ENCODE data around the gene NPRL2. TPM values are rescaled to one million over a fixed set of nuclear protein-coding genes. Genes with fewer than 3 reads are reported as not detected.

NPRL2 gene
- total and polyA plus RNA-seq, 2 of the 13 experiments (the other 11 are each of a cell fraction or from before 2014, with no cell fraction given), result 30.6 to 51.4 TPM

DNA sequence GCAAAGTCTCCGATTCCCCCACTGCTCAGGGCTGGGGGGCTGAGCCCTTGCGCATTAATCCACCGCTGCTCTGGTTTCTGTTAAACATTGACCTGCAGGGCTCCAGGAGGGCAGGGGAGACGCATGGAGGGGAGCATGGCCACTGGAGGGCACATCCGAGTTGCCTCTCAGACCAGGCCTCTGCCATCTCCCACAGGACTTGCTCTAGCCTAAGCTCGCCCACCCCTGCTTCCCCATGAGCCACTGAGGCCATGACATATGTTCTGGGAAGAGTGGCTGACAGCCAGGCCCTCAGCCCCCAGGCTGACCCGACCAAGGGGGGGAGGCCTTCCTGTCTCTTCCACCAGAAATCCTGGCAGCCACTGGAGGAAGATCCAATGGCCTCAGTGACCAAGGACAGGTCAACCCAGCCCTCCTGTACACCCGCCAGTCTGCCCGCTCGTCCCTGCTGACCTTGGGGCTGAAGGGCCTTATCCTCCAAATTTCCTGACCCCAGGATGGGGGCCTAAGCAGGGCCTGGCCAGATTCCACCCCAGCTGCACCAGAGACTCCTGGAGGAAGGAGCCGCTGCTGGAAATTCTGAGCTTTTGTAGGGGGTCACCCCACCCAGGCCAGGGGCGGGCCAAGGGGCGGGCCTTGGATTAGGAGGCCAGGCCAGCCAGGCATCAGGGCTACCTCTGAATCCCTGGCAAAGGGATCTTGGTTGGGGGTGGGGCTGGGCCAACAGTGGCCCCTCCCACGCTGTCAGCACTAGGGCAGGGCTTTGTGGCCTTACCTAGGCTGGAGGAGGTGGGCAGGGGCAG is 47.4 kb downstream of the NPRL2 start, which contains the start of gene HYAL1 (continued):
- TF ChIP-seq, protein P1, sequence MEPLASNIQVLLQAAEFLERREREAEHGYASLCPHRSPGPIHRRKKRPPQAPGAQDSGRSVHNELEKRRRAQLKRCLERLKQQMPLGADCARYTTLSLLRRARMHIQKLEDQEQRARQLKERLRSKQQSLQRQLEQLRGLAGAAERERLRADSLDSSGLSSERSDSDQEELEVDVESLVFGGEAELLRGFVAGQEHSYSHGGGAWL (CRISPR knock-in tag; IDR thresholded peaks at IDR 0.05), result peak; percentile 88
- TF ChIP-seq, protein P2, sequence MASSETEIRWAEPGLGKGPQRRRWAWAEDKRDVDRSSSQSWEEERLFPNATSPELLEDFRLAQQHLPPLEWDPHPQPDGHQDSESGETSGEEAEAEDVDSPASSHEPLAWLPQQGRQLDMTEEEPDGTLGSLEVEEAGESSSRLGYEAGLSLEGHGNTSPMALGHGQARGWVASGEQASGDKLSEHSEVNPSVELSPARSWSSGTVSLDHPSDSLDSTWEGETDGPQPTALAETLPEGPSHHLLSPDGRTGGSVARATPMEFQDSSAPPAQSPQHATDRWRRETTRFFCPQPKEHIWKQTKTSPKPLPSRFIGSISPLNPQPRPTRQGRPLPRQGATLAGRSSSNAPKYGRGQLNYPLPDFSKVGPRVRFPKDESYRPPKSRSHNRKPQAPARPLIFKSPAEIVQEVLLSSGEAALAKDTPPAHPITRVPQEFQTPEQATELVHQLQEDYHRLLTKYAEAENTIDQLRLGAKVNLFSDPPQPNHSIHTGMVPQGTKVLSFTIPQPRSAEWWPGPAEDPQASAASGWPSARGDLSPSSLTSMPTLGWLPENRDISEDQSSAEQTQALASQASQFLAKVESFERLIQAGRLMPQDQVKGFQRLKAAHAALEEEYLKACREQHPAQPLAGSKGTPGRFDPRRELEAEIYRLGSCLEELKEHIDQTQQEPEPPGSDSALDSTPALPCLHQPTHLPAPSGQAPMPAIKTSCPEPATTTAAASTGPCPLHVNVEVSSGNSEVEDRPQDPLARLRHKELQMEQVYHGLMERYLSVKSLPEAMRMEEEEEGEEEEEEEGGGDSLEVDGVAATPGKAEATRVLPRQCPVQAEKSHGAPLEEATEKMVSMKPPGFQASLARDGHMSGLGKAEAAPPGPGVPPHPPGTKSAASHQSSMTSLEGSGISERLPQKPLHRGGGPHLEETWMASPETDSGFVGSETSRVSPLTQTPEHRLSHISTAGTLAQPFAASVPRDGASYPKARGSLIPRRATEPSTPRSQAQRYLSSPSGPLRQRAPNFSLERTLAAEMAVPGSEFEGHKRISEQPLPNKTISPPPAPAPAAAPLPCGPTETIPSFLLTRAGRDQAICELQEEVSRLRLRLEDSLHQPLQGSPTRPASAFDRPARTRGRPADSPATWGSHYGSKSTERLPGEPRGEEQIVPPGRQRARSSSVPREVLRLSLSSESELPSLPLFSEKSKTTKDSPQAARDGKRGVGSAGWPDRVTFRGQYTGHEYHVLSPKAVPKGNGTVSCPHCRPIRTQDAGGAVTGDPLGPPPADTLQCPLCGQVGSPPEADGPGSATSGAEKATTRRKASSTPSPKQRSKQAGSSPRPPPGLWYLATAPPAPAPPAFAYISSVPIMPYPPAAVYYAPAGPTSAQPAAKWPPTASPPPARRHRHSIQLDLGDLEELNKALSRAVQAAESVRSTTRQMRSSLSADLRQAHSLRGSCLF (CRISPR knock-in tag; IDR thresholded peaks at IDR 0.05; ENCODE audit: borderline replicate concordance), result no peak
- TF ChIP-seq ZSCAN20 (CRISPR knock-in tag; IDR thresholded peaks at IDR 0.05; ENCODE audit: borderline replicate concordance) (no peak; the same call in 1 of the 2 replicates), NFATC3 (CRISPR knock-in tag; IDR thresholded peaks at IDR 0.05) (no peak), FOSL1 (CRISPR knock-in tag; IDR thresholded peaks at IDR 0.05; ENCODE audit: borderline replicate concordance) (no peak), ELF3 (CRISPR knock-in tag; IDR thresholded peaks at IDR 0.05) (peak; percentile 42; the same call in 1 of the 2 replicates), TAF15 (IDR thresholded peaks at IDR 0.05; ENCODE audit: low read depth, low read length, poor library complexity, severe bottlenecking) (no peak), HNRNPH1 (optimal IDR thresholded peaks at IDR 0.05; ENCODE audit: low read depth, low read length) (no peak), ZNF546 (CRISPR knock-in tag; conservative IDR thresholded peaks at IDR 0.05) (no peak; the same call in 1 of the 2 replicates), ZNF3 (CRISPR knock-in tag; IDR thresholded peaks at IDR 0.05) (no peak; the same call in 1 of the 2 replicates), PRDM10 (CRISPR knock-in tag; IDR thresholded peaks at IDR 0.05; ENCODE audit: low read depth) (peak; percentile 82; the same call in 1 of the 2 replicates), HMG20A (CRISPR knock-in tag; IDR thresholded peaks at IDR 0.05; ENCODE audit: borderline replicate concordance) (no peak; the same call in 1 of the 2 replicates), CCAR2 (optimal IDR thresholded peaks at IDR 0.05; ENCODE audit: low read depth, low read length) (no peak)
- TF ChIP-seq, protein P3, sequence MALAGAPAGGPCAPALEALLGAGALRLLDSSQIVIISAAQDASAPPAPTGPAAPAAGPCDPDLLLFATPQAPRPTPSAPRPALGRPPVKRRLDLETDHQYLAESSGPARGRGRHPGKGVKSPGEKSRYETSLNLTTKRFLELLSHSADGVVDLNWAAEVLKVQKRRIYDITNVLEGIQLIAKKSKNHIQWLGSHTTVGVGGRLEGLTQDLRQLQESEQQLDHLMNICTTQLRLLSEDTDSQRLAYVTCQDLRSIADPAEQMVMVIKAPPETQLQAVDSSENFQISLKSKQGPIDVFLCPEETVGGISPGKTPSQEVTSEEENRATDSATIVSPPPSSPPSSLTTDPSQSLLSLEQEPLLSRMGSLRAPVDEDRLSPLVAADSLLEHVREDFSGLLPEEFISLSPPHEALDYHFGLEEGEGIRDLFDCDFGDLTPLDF (CRISPR knock-in tag; IDR thresholded peaks at IDR 0.05), result no peak
- TF ChIP-seq, protein P4, sequence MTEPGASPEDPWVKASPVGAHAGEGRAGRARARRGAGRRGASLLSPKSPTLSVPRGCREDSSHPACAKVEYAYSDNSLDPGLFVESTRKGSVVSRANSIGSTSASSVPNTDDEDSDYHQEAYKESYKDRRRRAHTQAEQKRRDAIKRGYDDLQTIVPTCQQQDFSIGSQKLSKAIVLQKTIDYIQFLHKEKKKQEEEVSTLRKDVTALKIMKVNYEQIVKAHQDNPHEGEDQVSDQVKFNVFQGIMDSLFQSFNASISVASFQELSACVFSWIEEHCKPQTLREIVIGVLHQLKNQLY (CRISPR knock-in tag; IDR thresholded peaks at IDR 0.05), result no peak

All from HepG2 (cell line).